HEK293 (cell line): ENCODE measurements around the gene KLHL29.

Source experiments
- YY1 ChIP-seq: fragments of 450-650 bp; formaldehyde crosslinking; IDR thresholded peaks from 2 replicates; pipeline ENCODE4 v1.5.1; 2018; ENCODE audit warnings: missing biosample characterization, missing genetic modification characterization
- ZFP41 ChIP-seq: fragments of 450-650 bp; formaldehyde crosslinking; IDR thresholded peaks from 2 replicates; pipeline ENCODE4 v1.5.1; 2016; ENCODE audit warnings: missing biosample characterization, missing genetic modification characterization, borderline replicate concordance
- ZNF24 ChIP-seq: fragments of 450-650 bp; formaldehyde crosslinking; IDR thresholded peaks from 2 replicates; pipeline ENCODE4 v1.5.1; 2016; ENCODE audit warnings: missing biosample characterization, missing genetic modification characterization
- ZNF274 ChIP-seq, 2 experiments: fragments of 200-500 bp in 1 of 2; fragments of 450-650 bp in 1 of 2; sonication (Bioruptor generic) in 1 of 2; formaldehyde crosslinking in 1 of 2; IDR thresholded peaks; 2 replicates each; pipeline versions ENCODE4 v1.5.1 to v1.6.1; 2014 to 2016; ENCODE audit warnings: borderline replicate concordance in 1 of 2, inconsistent platforms in 1 of 2, low read length in 1 of 2, missing biosample characterization in 1 of 2, missing genetic modification characterization in 1 of 2
- ZSCAN16 ChIP-seq: fragments of 450-650 bp; formaldehyde crosslinking; IDR thresholded peaks from 2 replicates; pipeline ENCODE4 v1.5.1; 2016; ENCODE audit warnings: missing biosample characterization, missing genetic modification characterization
- TF ChIP-seq, protein P1 (sequence below): fragments of 450-650 bp; formaldehyde crosslinking; IDR thresholded peaks from 2 replicates; pipeline ENCODE4 v1.5.1; 2016; ENCODE audit warnings: missing biosample characterization, missing genetic modification characterization
- TF ChIP-seq, protein P2 (sequence below): IDR thresholded peaks from 2 replicates; pipeline ENCODE4 v1.6.1; 2011; ENCODE audit warnings: mild to moderate bottlenecking, low read depth, low read length, borderline replicate concordance

DNA sequence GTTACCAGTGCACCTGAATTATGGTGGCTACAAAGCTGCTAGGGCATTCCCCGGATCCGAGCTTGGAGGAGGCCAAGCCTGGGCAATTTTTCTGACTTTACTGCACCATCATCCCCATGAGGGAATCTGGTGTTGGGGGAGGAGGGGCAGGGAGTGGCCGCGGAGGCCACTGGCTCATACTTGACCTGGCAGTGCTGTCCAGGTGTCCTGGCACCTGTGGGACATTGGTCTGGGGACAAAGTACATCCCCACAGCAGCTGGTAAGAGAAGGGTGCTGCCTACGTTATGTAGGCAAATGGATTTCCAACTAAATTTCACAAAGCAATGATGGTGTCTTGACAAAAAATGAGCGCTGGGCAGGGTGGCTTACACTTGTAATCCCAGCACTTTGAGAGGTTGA, 48.3 kb downstream of the KLHL29 start:
- TF ChIP-seq YY1 (tag by site-specific recombination) (no peak), ZSCAN16 (tag by site-specific recombination) (no peak), ZNF274 (IDR thresholded peaks at IDR 0.05; ENCODE audit: low read length) (no peak), ZNF274 (tag by site-specific recombination; IDR thresholded peaks at IDR 0.05; ENCODE audit: borderline replicate concordance) (no peak), ZNF24 (no peak), ZFP41 (tag by site-specific recombination) (no peak)
- TF ChIP-seq, protein P1, sequence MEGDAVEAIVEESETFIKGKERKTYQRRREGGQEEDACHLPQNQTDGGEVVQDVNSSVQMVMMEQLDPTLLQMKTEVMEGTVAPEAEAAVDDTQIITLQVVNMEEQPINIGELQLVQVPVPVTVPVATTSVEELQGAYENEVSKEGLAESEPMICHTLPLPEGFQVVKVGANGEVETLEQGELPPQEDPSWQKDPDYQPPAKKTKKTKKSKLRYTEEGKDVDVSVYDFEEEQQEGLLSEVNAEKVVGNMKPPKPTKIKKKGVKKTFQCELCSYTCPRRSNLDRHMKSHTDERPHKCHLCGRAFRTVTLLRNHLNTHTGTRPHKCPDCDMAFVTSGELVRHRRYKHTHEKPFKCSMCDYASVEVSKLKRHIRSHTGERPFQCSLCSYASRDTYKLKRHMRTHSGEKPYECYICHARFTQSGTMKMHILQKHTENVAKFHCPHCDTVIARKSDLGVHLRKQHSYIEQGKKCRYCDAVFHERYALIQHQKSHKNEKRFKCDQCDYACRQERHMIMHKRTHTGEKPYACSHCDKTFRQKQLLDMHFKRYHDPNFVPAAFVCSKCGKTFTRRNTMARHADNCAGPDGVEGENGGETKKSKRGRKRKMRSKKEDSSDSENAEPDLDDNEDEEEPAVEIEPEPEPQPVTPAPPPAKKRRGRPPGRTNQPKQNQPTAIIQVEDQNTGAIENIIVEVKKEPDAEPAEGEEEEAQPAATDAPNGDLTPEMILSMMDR, result no peak
- TF ChIP-seq, protein P2, sequence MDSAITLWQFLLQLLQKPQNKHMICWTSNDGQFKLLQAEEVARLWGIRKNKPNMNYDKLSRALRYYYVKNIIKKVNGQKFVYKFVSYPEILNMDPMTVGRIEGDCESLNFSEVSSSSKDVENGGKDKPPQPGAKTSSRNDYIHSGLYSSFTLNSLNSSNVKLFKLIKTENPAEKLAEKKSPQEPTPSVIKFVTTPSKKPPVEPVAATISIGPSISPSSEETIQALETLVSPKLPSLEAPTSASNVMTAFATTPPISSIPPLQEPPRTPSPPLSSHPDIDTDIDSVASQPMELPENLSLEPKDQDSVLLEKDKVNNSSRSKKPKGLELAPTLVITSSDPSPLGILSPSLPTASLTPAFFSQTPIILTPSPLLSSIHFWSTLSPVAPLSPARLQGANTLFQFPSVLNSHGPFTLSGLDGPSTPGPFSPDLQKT, result no peak
